ENCODE results near the gene ENO3.

- no peak for TF ChIP-seq POLR2A (IDR thresholded peaks at IDR 0.05)
- TF ChIP-seq CTCF (IDR thresholded peaks at IDR 0.05): no peak
These were observed 9.5 kb downstream of the ENO3 start for GRCh38 chr17:4960279-4960922.

Data from testis (tissue), 2 donors.